DMS53 (cell line): Measurements from ENCODE around the gene FBLN5.
"Not testable (repeated sequence)": the region's sequence is repeated elsewhere in the genome, so short reads cannot be mapped to it uniquely, and the experiment has no call there.

ENCODE experiments used
- DNase-seq: peaks from one replicate; lab custom pipeline; 2025; lab: John Stamatoyannopoulos, UW

Gene FBLN5

GRCh38 chr14:91906374-91906773, 41.1 kb downstream of the FBLN5 start:
- DNase-seq, result no peak

- DNase-seq, result no peak
These were observed 42.4 kb downstream of the FBLN5 start for GRCh38 chr14:91904956-91905645.

- no peak for DNase-seq
These were observed 43.0 kb downstream of the FBLN5 start for GRCh38 chr14:91904483-91904882.

- no peak for DNase-seq
These were observed 44.4 kb downstream of the FBLN5 start for GRCh38 chr14:91903070-91903469.

GRCh38 chr14:91902336-91902735, 45.2 kb downstream of the FBLN5 start:
- DNase-seq, result no peak

GRCh38 chr14:91901449-91902226, 45.9 kb downstream of the FBLN5 start:
- DNase-seq, result no peak

GRCh38 chr14:91899806-91900205, 47.7 kb downstream of the FBLN5 start:
- no peak for DNase-seq

GRCh38 chr14:91899213-91899612, 48.3 kb downstream of the FBLN5 start:
- DNase-seq, result peak; percentile 76

GRCh38 chr14:91898372-91898771, 49.1 kb downstream of the FBLN5 start:
- no peak for DNase-seq

GRCh38 chr14:91897716-91898115, 49.8 kb downstream of the FBLN5 start:
- DNase-seq, result not testable (repeated sequence)

GRCh38 chr14:91897106-91897701, 50.3 kb downstream of the FBLN5 start:
- DNase-seq, result no peak

- no peak for DNase-seq
These were observed 51.1 kb downstream of the FBLN5 start for GRCh38 chr14:91896419-91896818.

GRCh38 chr14:91893669-91894068, 53.8 kb downstream of the FBLN5 start:
- DNase-seq, result no peak

- peak; percentile 48 for DNase-seq
These were observed 54.5 kb downstream of the FBLN5 start for GRCh38 chr14:91893007-91893406.

GRCh38 chr14:91891721-91892220, 55.7 kb downstream of the FBLN5 start:
- DNase-seq, result no peak

GRCh38 chr14:91891101-91891500, 56.4 kb downstream of the FBLN5 start:
- DNase-seq, result no peak

- no peak for DNase-seq
These were observed 57.2 kb downstream of the FBLN5 start for GRCh38 chr14:91890291-91890749.

- no peak for DNase-seq
These were observed 57.9 kb downstream of the FBLN5 start for GRCh38 chr14:91889477-91890211.

GRCh38 chr14:91888641-91889476, 58.6 kb downstream of the FBLN5 start:
- DNase-seq, result no peak

GRCh38 chr14:91886961-91887360, 60.5 kb downstream of the FBLN5 start:
- no peak for DNase-seq

- no peak for DNase-seq
These were observed 61.7 kb downstream of the FBLN5 start for GRCh38 chr14:91885839-91886238.
